ENCODE data around the gene CEP104.

Gene CEP104

GRCh38 chr1:3767328-3767925 is 89.6 kb downstream of the CEP104 start:
- DNase-seq (ENCODE audit: low read depth in 1 of 2, low spot score in 1 of 2) = no peak

DNA sequence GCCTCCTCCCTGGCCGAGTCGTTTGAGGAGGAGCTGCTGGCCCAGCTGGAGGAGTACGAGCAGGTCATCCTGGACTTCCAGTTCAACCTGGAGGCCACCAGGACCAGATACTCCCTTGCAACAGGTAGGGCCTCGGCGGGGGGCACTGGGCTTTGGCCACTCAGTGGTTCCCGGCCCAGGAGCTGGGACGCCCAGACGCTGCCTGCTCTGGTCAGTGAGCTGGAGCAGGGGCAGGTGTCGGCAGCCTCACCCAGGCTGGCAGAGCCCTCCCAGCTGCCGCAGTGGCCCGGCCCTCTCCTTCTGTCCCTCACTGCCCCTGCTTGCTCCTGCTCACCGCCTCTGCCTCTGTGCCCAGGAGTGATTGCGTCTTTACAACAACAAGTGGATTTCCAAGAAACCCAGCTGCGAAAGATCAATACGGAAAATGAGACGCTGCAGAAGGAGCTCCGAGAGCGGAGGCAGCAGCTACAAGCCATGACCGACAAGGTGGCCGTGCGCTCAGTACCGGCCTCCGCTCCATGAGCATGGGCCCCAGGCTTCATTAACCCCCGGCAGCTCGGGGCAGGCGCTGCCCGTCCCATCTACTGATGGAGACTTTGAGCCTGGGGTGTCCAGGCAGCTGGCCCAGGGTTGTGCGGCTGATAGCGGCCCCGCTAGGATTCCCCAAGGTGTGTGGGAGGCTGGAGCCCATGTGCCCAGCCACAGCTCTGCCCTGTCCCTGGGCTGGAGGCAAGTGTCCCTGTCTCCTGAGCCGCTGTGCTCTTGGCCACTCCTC is 93.5 kb downstream of the CEP104 start:
- DNase-seq (ENCODE audit: low read depth in 1 of 2, low spot score in 1 of 2) = no peak

GRCh38 chr1:3762873-3763228 is 94.2 kb downstream of the CEP104 start:
- no peak for DNase-seq (ENCODE audit: low read depth in 1 of 2, low spot score in 1 of 2)

DNA sequence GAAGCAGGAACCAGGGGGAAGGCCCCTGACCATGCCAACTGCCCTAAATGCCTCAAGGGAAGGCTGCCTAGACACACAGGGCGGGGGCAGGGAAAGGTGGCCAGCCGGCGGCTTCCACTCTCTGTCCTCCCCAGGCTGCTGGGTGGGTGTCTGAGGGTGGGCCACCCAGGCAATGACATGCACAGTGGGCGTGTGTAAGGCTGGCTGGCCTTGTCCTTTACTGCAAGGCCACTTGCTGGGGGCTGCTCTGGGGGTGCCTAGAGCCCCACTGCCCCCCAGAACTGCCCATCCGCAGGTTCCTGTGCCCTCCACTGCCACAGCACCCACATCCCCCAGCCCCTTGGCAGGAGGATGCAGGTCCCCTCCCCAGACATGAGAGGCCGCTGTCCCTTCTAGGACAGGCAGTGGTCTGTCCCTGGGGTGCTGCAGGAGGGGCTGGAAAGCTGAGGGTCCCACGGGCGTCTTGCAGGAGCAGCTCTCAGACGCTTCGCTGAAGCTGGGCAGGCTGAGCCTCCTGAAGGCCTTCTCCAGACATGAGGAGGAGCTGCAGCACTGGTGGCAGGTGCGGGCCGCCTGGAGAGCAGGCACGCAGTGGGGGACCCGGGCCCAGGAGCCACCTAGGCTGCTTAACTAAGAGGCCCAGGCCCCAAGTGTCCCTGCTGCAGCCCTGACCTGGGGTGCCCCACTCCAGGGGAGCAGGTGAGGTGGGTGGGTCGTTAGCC is 94.7 kb downstream of the CEP104 start:
- DNase-seq (ENCODE audit: low read depth in 1 of 2, low spot score in 1 of 2) = no peak
